Neural cell (in vitro differentiated cells): ENCODE results near the gene TTF1. TPM values are rescaled to one million over a fixed set of nuclear protein-coding genes. Genes with fewer than 3 reads are reported as not detected.

Experiments used
- H2AFZ ChIP-seq: fragments of 200-600, 300-800 bp; sonication (generic), shearing (Covaris generic); 2 replicates; pipeline ENCODE4 v1.6.0; 2014; ENCODE audit warnings: low read depth, mild to moderate bottlenecking, antibody characterized with exemption, low read length, moderate library complexity
- H3F3A ChIP-seq: fragments of 200-600 bp; shearing (Covaris generic); 2 replicates; pipeline ENCODE4 v1.6.1; 2016; ENCODE audit warnings: mild to moderate bottlenecking, moderate library complexity, mixed read lengths, antibody characterized with exemption, low read length; ENCODE audit not compliant: insufficient read depth, poor library complexity, severe bottlenecking
- H3K27ac ChIP-seq: fragments of 200-600, 300-800 bp; sonication (generic), shearing (Covaris generic); 2 replicates; pipeline ENCODE4 v1.5.1; 2014; ENCODE audit warnings: mild to moderate bottlenecking, low read length, moderate library complexity
- H3K27me3 ChIP-seq: fragments of 300-800, 200-600 bp; sonication (generic), shearing (Covaris generic); 2 replicates; pipeline ENCODE4 v1.6.0; 2014; ENCODE audit warnings: mild to moderate bottlenecking, low read depth, low read length, moderate library complexity; ENCODE audit not compliant: insufficient read depth
- H3K36me3 ChIP-seq: fragments of 300-800, 200-600 bp; sonication (generic), shearing (Covaris generic); 2 replicates; pipeline ENCODE4 v1.5.1; 2014; ENCODE audit warnings: mild to moderate bottlenecking, antibody characterized with exemption, low read length, moderate library complexity; ENCODE audit not compliant: insufficient read depth
- H3K4me2 ChIP-seq: fragments of 300-800, 200-600 bp; sonication (generic), shearing (Covaris generic); 2 replicates; pipeline ENCODE4 v1.6.0; 2014; ENCODE audit warnings: mild to moderate bottlenecking, low read length
- H3K4me3 ChIP-seq: fragments of 300-800, 200-600 bp; sonication (generic), shearing (Covaris generic); 2 replicates; pipeline ENCODE4 v1.5.1; 2014; ENCODE audit warnings: mild to moderate bottlenecking, low read length, moderate library complexity
- H3K79me2 ChIP-seq: fragments of 200-600 bp; shearing (Covaris generic); replicated peaks from 2 replicates; pipeline ENCODE4 v1.6.0; 2014; ENCODE audit warnings: mild to moderate bottlenecking, low read length, moderate library complexity; ENCODE audit not compliant: insufficient read depth
- H3K9ac ChIP-seq: fragments of 300-800, 200-600 bp; sonication (generic), shearing (Covaris generic); 2 replicates; pipeline ENCODE4 v1.6.1; 2016; ENCODE audit warnings: mild to moderate bottlenecking, low read length, mixed read lengths
- H3K9me2 ChIP-seq: fragments of 200-600 bp; shearing (Covaris generic); 2 replicates; pipeline ENCODE4 v1.6.1; 2016; ENCODE audit warnings: mild to moderate bottlenecking, low read length, mixed read lengths; ENCODE audit not compliant: insufficient read depth
- H3K9me3 ChIP-seq: fragments of 200-600, 300-800 bp; sonication (generic), shearing (Covaris generic); 2 replicates; pipeline ENCODE4 v1.6.1; 2016; ENCODE audit warnings: mild to moderate bottlenecking, mixed run types, low read length, moderate library complexity, mixed read lengths
- H4K20me1 ChIP-seq: fragments of 200-600 bp; shearing (Covaris generic); 2 replicates; pipeline ENCODE4 v1.6.1; 2016; ENCODE audit warnings: mild to moderate bottlenecking, mixed run types; ENCODE audit not compliant: insufficient read depth
- CTCF ChIP-seq: fragments of 450-650 bp; IDR thresholded peaks from 2 replicates; pipeline ENCODE4 v1.5.1; 2014; ENCODE audit warnings: antibody characterized with exemption, mild to moderate bottlenecking, moderate library complexity; ENCODE audit not compliant: poor library complexity, severe bottlenecking
- EP300 ChIP-seq: fragments of 450-650 bp; conservative IDR thresholded peaks from 2 replicates; pipeline ENCODE4 v1.6.1; 2014; ENCODE audit warnings: antibody characterized with exemption, mild to moderate bottlenecking, moderate library complexity; ENCODE audit not compliant: poor library complexity, severe bottlenecking
- EZH2 ChIP-seq: fragments of 200-600, 300-800 bp; shearing (Covaris generic), sonication (generic); IDR thresholded peaks from 2 replicates; pipeline ENCODE4 v1.6.1; 2014; ENCODE audit warnings: antibody characterized with exemption, low read length, borderline replicate concordance, mild to moderate bottlenecking; ENCODE audit not compliant: insufficient read depth, poor library complexity, severe bottlenecking
- MXI1 ChIP-seq: fragments of 450-650 bp; conservative IDR thresholded peaks from 2 replicates; pipeline ENCODE4 v1.6.1; 2014; ENCODE audit warnings: antibody characterized with exemption, mild to moderate bottlenecking; ENCODE audit not compliant: poor library complexity, severe bottlenecking
- POLR2AphosphoS5 ChIP-seq: IDR thresholded peaks from 2 replicates; pipeline ENCODE4 v1.6.1; 2012
- RAD21 ChIP-seq: fragments of 450-650 bp; conservative IDR thresholded peaks from 2 replicates; pipeline ENCODE4 v1.6.1; 2014; ENCODE audit warnings: antibody characterized with exemption, mild to moderate bottlenecking, moderate library complexity
- REST ChIP-seq: IDR thresholded peaks from 2 replicates; pipeline ENCODE4 v1.6.1; 2012; ENCODE audit warnings: borderline replicate concordance
- SMC3 ChIP-seq: fragments of 450-650 bp; conservative IDR thresholded peaks from 2 replicates; pipeline ENCODE4 v1.6.1; 2014; ENCODE audit warnings: antibody characterized with exemption, mild to moderate bottlenecking, moderate library complexity; ENCODE audit not compliant: poor library complexity
- TAF1 ChIP-seq: IDR thresholded peaks from 2 replicates; pipeline ENCODE4 v1.6.1; 2012; ENCODE audit warnings: low read depth
- polyA minus RNA-seq: library from RNA; depleted of rRNA, polyadenylated mRNA; stranded (reverse); fragments of >200 nt; gene quantifications from 2 replicates; pipeline ENCODE4 v1.2.3, GENCODE V29; 2014
- polyA plus RNA-seq: library from polyadenylated mRNA; depleted of rRNA; stranded (reverse); fragments of >200 nt; gene quantifications from 2 replicates; pipeline ENCODE4 v1.2.3, GENCODE V29; 2014

TTF1 gene
- 17.6 and 27.1 TPM in 2 replicates for polyA plus RNA-seq
- 17.5 and 21.6 TPM in 2 replicates for polyA minus RNA-seq

- Histone ChIP-seq H3K27me3 (peaks cover 28% of the 10 kb centered on the region), H4K20me1 (no peaks in the 10 kb centered on the region), H3K27ac (no peak within 1 kb of the TSS), H2AFZ (peak within 1 kb of the TSS; percentile 63), H3F3A (no peaks in the 10 kb centered on the region), H3K9ac (peak within 1 kb of the TSS; percentile 72), H3K4me3 (peak within 1 kb of the TSS; percentile 83), H3K9me2 (no peaks in the 10 kb centered on the region), H3K36me3 (no peaks in the 10 kb centered on the region), H3K4me2 (peak within 1 kb of the TSS; percentile 97), H3K9me3 (no peaks in the 10 kb centered on the region), H3K79me2 (peaks cover 19% of the 10 kb centered on the region)
- peak; percentile 33 for TF ChIP-seq EP300
- peak; percentile 47 for TF ChIP-seq REST
- TF ChIP-seq POLR2AphosphoS5 = peak; percentile 87
- no peak for TF ChIP-seq CTCF
- TF ChIP-seq RAD21 = no peak
- no peak for TF ChIP-seq EZH2
- TF ChIP-seq SMC3 = no peak
- peak; percentile 57 for TF ChIP-seq TAF1
- peak; percentile 98 for TF ChIP-seq MXI1
These were observed at the start of gene TTF1 for GRCh38 chr9:132406554-132407122. Gene TTF1 (minus strand): TSS chr9:132406840. CDS start chr9:132402821, 4,019 bp downstream.

- H3K9me3 ChIP-seq = no peaks in the 10 kb centered on the region
- H3F3A ChIP-seq = no peaks in the 10 kb centered on the region
- no peaks in the 10 kb centered on the region for H3K79me2 ChIP-seq
- no peak overlapping the region for H3K27ac ChIP-seq
- no peak overlapping the region for H3K4me2 ChIP-seq
- H3K9me2 ChIP-seq = no peaks in the 10 kb centered on the region
- H3K9ac ChIP-seq = no peak overlapping the region
- TF ChIP-seq TAF1 (no peak), EZH2 (no peak), SMC3 (no peak), POLR2AphosphoS5 (no peak), REST (no peak), RAD21 (no peak), EP300 (no peak), MXI1 (no peak)
- no peaks in the 10 kb centered on the region for H4K20me1 ChIP-seq
- H3K27me3 ChIP-seq = no peaks in the 10 kb centered on the region
- no peak overlapping the region for H3K4me3 ChIP-seq
- H2AFZ ChIP-seq = no peak overlapping the region
- H3K36me3 ChIP-seq = no peaks in the 10 kb centered on the region
These were observed 49.6 kb upstream of the TTF1 start for GRCh38 chr9:132456241-132456640.
